ENCODE results near the gene NOC2L.
"Not testable (repeated sequence)": the region's sequence is repeated elsewhere in the genome, so short reads cannot be mapped to it uniquely, and the experiment has no call there.

NOC2L gene

DNA sequence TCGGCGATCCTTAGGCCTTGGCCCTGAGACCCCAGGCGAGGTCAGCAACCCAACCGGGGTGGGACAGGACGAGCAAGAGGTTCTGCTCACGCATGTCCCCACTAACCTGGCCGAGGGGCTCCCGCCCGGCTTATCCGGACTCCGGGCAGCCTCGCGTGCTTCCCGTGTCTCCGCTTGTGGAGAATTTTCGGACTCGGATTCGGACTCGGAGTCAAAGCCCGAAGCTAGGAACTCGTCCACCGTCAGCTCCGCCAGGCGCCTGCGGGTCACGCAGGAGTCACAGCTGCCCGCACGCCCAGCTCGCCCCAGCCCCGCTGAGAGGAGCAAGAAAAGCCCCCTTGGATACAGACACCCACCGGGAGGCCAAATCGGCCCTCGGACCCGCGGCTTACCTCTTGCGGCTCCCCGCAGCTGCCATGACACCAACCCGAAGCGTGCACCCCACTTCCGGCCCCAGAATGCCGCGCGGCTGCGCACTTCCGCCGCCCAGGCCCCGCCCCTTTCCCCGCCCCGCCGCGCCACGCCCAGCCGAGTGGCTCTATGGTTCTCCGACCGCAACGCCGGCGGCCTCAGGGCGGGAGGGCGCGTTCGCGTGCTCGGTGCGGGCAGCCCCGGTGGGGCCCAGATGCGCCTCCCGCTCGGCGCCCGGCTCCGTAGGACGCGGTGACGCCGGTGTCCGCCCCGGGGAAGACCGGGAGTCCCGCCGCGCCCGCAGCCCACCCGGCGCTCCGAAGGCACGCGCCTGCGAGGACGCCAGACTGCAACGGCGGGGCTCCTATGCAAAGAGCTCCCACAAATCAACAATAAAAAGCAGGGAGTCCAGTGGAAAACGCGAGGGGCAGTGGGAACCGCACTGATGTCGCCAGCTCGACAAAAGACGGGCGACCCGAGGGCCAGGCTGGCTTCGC, at the start of gene NOC2L:
TSS of gene NOC2L (minus strand) at position 434 of the 908 bp plus-strand sequence. CDS start at position 418, 16 bp downstream.
- peak; percentile 97 to 98 for DNase-seq (ENCODE audit: low read depth in 2 of 2)

DNA sequence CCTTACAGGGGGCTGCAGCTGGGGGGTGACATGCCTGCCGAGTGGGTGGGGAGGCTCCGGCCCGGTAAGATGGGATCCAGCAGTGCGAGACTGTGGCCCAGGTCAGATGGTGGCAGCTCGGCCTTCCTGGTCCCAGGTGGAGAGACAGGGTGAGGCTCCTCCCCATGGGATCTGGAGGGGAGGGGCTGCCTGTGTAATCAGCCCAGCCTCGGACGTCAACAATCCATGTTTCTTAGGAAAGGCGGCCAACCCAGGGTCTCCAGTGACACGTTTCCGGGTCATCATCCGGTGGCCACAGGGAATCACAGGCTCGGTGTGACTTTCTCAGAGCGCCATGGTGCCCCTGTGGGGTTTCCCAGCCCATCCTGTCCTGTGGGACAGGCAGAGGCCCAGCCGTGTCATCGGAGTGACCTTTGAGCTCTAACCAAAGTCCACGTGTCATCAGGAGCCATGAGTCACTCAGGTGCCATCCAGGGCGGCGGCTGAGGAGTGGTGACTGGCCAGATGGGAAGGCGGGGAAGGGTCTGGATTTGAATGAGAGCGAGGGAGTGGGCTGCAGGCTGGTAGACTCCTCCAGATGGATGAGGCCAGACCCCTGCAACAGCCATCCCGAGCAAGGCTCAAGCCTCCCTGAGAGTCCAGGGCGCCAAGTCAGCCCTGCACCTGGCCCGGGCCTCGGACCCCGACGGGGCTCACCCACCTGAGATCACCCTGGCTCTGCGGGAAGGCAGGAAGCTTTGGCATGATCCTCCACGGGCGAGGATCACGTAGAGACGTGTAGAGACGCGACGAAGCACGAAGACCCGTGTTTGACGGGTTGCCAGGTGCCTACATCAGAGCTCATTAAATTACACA, 47.5 kb upstream of the NOC2L start:
- no peak for DNase-seq (ENCODE audit: low read depth in 2 of 2)

DNA sequence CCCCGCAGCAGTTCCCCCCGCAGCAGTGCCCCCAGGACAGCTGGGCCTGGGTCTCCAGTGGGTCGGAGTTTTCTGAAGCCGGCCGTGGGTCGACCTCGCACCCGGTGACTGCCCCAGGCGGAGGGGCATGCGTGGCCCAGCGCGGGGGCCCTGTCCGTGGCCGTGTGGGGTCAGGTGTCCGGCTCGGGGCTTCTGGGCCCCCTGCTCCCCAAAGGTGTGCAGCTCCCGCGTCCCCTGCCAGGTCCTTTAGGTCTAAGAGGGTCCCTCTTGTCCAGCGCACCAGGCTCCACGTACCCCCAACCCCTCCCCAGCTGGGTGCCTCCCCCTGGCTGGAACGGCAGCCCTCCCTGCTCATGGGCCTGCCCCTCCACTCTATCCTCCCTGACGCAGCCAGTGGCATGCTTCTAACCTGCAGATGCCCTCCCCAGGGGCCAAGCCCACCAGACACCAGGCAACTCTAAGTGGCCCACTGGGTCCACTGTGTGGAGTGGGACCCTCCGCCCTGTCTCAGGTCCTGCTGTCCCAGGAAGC, 46.8 kb upstream of the NOC2L start:
- no peak for DNase-seq (ENCODE audit: low read depth in 2 of 2)

DNA sequence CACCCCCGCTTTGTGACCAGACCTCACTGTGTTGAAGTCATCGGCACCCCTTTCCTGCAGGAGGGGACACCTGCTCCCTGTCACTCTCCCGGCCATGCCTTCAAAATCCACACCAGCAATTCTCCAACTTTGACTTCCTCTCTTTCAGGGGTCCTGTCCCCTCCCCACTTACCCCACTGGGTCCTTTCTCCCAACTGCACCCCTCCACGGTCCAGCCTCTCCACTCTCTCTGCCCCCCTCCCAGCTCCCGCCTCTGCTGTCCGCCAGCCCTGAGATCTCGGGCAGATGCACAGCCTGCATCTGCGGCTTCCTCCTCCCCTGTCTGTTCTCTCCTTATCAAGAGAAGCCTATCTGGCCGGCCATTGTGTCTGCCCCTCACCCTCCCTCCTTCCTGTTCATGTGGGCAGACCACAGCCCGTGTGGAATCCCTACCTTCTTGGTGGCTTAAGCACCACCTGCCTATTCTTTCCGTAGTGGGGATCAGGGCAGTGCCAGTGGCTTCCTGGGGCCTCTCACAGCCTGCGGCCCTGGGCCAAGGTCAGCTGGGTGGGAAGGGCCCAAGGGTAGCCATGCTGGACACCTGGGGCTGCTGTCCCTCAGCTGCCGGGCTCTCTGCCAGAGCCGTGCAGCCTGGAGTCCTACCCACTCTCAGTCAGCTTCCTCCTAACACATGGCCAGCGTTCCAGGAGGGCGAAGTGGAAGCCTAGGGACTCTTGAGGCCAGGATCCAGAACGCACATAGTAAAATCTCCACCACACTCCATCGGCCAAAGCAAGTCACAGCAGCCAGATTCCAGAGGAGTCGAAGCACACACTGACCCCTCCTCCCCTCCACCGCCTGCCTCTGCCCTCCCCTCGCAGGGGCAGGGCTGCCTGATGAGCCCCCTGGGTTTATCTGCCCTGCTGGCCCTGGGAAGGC, 46.0 kb upstream of the NOC2L start:
- no peak for DNase-seq (ENCODE audit: low read depth in 2 of 2)

DNA sequence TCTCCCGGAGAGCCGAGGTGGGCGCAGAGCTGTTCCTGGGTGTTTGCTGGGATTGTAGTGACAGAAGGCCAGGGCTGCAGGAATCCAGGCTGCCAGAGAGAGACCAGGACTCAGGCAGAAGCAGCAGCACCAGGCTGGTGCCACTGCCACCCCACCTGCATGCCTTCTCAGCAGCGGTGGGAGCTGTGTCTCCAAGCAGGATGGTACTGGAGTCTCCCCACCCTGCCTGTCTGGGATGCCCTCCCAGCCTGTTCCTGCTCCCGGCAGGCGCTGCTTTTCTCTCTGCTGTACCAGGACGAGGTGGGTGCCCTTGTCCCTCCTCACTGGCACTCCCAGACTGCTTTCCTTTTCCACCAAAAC, 45.3 kb upstream of the NOC2L start:
- no peak for DNase-seq (ENCODE audit: low read depth in 2 of 2)

DNA sequence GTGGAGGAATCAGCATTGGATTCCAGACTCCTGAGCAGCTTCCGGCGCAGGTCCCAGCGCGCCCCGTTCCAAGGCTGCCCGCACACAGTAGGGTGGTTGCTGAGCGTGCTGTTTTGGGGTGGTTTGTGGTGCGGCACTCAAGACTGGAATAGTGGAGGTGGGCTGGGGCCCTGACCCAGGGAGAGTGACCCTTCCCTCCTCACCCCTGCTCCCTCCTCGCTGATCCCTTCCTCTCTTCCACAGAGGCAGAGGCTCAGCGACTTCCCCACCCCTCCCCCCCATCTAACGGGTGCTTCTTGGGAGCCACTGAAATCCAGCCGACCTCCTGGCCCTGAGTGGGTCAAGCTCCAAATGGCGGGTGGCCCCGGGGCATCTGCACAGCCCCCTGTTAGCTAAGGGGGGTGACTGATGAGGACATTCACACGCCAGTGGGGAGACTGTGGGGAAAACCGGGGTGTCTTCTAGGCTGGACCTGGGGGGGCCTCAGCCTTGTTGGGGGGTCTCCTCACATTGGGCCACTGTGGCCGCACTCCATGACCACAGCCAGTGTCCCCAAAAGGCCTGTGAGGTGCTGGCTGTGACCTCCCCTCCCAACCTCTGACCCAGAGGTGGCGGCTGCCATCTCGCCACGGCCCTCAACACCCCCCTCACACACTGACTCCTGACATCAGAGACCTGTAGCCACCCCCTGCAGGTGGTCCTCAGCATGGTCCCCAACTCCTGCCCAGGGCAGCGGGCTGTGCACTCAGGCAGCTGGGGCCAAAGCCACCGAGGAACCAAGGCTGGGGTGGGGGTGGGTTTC, 44.8 kb upstream of the NOC2L start:
- DNase-seq (ENCODE audit: low read depth in 2 of 2) = no peak

GRCh38 chr1:1001057-1001783, 42.2 kb upstream of the NOC2L start:
- DNase-seq (ENCODE audit: low read depth in 2 of 2) = no peak

DNA sequence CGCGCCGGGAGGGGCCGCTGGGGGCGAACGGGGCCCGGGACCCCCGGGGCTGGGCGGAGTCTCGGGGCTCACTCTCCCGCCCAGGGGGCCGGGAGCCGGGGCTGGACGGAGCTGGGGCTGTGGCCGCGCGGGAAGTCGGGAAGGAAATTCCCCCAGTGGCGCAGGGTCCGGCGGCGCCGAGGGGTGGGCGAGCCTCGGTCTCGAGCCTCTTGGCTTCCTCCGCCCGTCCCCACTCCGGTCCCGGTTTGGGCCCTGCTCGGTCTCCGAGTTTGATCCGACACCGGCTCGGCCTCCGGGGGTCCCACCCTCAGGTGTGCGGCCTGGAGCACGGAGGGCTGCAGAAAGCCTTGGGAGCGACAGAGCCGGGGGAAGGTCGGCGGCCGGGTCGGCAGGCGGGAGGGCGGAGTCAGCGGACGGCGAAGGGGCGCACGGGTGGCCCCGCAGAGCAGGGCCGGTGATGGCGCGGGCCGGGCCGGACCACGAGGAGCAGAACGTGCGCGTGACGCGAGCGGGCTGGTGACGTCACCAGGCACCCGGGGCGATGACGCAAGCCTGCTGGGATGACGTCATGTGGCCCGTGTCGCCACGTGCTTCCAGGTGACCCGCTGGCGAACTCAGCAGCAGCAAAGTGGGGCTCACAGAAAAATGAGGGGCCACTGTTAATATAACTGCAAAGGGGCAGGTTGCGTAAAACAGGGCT, 41.5 kb upstream of the NOC2L start:
- peak in 1 of 2 donors; percentile 48 for DNase-seq (ENCODE audit: low read depth in 2 of 2)

DNA sequence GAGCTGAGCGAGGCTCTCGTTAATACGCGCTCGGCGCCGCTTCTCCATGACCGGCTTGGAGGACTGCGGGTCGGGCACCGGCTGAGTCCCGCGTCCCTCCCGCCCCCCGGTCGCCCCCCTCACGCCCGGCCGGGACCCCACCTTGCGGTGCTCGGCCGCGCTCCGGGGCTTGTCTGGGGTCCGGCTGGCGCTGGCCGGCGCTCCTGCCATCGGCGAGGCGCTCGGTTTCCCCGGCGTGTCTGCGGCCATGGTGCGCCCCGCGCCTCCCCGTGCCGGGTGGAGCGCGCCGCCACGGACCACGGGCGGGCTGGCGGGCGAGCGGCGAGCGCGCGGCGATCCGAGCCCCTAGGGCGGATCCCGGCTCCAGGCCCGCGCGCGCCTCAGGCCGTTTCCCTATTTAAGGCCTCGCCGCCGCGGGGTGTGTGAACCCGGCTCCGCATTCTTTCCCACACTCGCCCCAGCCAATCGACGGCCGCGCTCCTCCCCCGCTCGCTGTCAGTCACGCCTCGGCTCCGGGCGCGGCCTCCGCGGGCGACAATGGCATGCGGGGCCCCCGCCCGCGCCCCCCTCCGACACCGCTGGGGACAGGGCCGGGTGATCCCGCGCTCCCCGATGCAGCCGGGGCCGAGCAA, 40.8 kb upstream of the NOC2L start, which contains the start of gene HES4:
TSS of gene HES4 (minus strand) at position 373 of the 632 bp plus-strand sequence. CDS start at position 249, 124 bp downstream.
- no peak for DNase-seq (ENCODE audit: low read depth in 2 of 2)

DNA sequence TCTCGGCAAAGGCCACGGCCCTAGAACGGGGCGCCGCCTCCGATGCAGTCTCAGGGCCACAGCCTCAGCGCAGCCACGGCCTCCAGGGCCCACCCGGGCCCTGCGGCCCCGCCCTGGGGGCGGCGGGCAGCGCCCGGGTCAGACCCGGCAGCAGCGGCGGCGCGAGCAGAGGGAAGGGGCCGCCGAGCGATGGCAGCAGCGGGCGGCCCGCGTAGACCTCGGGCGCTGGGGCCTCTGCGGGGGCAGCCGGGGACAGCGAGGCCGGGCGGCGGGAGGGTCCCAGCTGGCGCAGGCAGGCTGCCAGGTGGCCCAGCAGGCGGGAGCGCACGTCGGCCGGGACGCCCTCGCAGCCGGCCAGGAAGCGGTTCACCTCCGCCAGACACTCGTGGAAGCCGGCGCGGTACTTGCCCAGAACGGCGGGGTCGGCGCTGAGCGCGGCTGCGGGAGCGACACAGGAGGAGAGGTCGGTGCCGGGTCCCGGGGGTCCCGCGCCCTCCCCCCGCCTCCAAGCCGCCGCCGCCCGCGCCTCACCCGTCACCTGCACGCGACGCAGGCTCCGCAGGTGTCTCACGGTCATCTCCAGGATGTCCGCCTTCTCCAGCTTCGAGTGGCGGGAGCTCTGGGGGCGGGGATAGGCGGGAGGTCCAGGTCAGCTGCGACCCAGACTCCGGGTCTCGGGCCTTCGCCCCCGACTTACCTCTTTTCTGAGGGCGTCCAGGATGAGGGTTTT, 40.1 kb upstream of the NOC2L start:
- DNase-seq (ENCODE audit: low read depth in 2 of 2) = no peak

DNA sequence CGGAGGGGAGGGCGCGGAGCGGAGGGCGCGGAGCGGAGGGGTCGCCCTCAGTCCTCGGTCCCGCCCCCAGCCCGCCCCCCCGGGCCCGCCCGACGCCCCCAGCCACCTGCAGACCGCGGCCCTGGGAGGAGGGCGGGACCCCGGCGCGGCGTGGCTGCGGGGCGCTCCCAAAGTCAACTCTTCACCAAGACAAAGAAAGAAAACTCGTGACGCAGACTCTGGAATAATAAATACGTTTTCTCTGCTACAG, 39.6 kb upstream of the NOC2L start:
- DNase-seq (ENCODE audit: low read depth in 2 of 2) = no peak

DNA sequence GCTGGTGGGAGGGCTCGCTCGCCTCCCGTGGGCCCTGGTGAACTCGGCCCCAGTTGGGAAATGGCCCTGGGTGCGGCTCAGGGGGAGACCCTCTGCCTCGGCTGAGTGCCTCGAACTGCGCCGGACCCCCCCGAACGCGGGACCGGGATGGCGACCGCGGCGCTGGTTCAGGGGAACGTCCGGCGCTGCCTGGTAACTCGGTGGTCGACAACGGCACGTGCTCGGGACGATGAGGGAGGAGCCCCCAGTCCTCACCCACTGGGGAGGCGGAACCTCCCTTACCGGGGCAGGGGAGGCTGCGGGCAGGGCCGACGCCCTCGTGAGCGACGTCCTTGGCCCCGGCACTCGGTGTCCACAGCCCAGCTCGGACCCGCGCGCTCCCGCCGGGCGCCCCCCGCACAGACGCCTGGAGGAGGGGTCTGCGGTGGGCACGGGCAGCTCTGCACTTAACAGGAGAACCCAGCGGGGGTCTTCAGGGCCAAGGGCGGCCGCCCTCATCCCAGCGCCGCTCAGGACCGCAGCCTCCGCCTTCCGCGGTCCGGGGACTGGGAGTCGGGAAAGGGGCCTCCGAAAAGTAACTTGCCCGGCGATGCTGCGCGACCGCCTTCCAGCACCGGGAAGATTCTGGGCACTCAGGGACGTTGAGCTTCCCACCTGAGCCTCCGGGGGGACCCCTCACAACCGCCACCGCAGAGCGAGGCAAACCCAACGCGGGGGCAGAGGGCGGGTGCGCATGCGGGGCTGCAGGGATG, 39.1 kb upstream of the NOC2L start:
- DNase-seq (ENCODE audit: low read depth in 2 of 2) = no peak

- DNase-seq (ENCODE audit: low read depth in 2 of 2) = no peak
Measured at GRCh38 chr1:997713-997992, 38.6 kb upstream of the NOC2L start.

DNA sequence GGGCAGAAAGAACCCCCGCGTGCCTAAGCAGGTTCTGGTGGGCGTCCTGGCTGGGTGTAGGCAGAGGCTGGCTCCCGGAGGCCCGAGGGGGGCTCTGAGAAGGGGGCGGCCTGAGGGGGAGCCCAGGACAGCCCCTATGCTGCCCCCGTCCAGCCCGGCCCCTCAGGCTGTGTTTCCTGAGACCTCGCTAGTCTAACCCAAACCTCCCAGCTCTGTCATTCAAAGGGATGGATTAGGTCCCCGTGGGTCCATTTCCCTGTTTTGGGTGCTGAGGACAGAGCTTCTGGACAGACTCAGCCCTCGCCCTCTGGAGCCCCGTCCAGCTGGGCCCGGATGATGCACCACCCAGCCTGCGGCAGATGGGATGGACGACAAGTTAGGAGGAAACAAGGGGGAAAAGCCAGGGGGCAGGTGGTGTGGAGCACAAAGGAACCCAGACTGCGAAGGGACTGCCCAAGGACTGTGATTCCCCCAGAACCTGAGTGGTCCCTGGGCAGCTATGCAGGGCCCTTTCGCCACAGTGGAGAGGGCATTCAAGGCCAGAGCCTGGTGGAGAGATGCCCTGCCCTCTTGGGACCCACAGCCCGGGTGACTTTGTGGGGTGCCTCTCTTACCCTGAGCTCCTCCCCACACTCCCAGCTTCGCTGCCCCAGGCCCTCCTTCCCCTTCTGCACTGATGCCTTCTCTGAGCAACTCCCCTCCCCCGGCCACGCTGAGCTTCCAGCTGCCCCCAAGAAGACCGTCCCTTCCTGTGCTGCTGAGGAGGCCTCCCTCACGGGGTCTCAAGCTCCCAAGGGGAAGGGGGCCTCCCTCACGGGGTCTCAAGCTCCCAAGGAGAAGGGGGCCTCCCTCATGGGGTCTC, 38.0 kb upstream of the NOC2L start:
- no peak for DNase-seq (ENCODE audit: low read depth in 2 of 2)

DNA sequence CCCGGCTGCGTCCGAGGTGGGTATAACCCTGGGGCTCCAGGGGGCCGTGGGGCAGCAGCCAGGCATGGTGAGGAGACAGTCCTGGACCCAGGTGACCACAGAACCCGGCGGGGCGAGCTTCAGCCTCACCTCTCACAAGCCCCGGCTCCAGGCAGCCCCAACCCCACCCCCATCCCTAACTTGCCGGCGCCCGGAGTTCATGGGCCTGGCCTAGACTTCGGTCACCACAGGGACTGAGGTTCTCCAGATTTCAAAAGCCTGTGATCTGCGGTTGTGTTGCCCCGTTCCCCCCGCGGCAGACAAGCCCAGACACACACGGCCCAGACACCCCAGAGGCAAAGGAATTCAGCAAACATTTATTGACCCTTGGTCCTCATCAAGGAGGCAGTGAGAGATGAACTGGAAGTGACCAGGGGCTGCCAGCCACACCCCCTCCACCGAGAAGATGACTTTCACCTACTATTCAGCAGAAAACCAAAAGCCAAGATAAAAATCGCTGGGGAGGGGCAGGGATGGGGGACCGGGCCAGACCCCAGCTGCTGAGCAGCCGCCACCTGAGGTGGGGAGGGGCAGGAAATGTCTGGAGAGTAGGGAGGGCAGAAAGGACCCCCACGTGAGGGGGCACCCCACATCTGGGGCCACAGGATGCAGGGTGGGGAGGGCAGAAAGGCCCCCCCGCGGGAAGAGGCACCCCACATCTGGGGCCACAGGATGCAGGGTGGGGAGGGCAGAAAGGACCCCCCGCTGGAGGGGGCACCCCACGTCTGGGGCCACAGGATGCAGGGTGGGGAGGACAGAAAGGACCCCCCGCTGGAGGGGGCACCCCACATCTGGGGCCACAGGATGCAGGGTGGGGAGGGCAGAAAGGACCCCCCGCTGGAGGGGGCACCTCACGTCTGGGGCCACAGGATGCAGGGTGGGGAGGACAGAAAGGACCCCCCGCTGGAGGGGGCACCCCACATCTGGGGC, 36.9 kb upstream of the NOC2L start:
- DNase-seq (ENCODE audit: low read depth in 2 of 2) = no peak

GRCh38 chr1:994546-994945, 35.5 kb upstream of the NOC2L start:
- not testable (repeated sequence) for DNase-seq (ENCODE audit: low read depth in 2 of 2)
